NCI-H2081 treated with DMSO at 0.1 percent for 48 hours (cell line): ENCODE measurements around the gene RABGAP1.
A peak's percentile ranks its signal among the peaks of the same experiment; 100 is the strongest.

Source experiments
- DNase-seq: peaks from one replicate; lab custom pipeline; 2025; lab: John Stamatoyannopoulos, UW

Gene RABGAP1

GRCh38 chr9:123049589-123050222, 108.9 kb downstream of the RABGAP1 start:
- peak; percentile 59 for DNase-seq

GRCh38 chr9:123053046-123053445, 112.2 kb downstream of the RABGAP1 start:
- no peak for DNase-seq

- no peak for DNase-seq
These were observed 112.9 kb downstream of the RABGAP1 start for GRCh38 chr9:123053711-123054110.

- DNase-seq = no peak
These were observed 118.0 kb downstream of the RABGAP1 start for GRCh38 chr9:123058834-123059233.

GRCh38 chr9:123059472-123060220, 118.8 kb downstream of the RABGAP1 start:
- no peak for DNase-seq

- DNase-seq = no peak
These were observed 120.4 kb downstream of the RABGAP1 start for GRCh38 chr9:123061216-123061615.

GRCh38 chr9:123062351-123063176, 121.7 kb downstream of the RABGAP1 start:
- no peak for DNase-seq

GRCh38 chr9:123063177-123063598, 122.4 kb downstream of the RABGAP1 start:
- DNase-seq = no peak

- DNase-seq = no peak
These were observed 123.1 kb downstream of the RABGAP1 start for GRCh38 chr9:123063896-123064295.

- DNase-seq = no peak
These were observed 123.9 kb downstream of the RABGAP1 start for GRCh38 chr9:123064716-123065115.

- no peak for DNase-seq
These were observed 124.4 kb downstream of the RABGAP1 start for GRCh38 chr9:123065196-123065595.

GRCh38 chr9:123067136-123067535, 126.3 kb downstream of the RABGAP1 start:
- DNase-seq = no peak

GRCh38 chr9:123069010-123069481, 128.2 kb downstream of the RABGAP1 start:
- DNase-seq = no peak

GRCh38 chr9:123070198-123070597, 129.4 kb downstream of the RABGAP1 start:
- no peak for DNase-seq

GRCh38 chr9:123072407-123072995, 131.7 kb downstream of the RABGAP1 start:
- no peak for DNase-seq

- DNase-seq = no peak
These were observed 132.6 kb downstream of the RABGAP1 start for GRCh38 chr9:123073441-123073840.

GRCh38 chr9:123073991-123074422, 133.2 kb downstream of the RABGAP1 start:
- DNase-seq = no peak

- no peak for DNase-seq
These were observed 133.8 kb downstream of the RABGAP1 start for GRCh38 chr9:123074628-123075027.

- no peak for DNase-seq
These were observed 139.6 kb downstream of the RABGAP1 start for GRCh38 chr9:123080444-123080843.

GRCh38 chr9:123081824-123082223, 141.0 kb downstream of the RABGAP1 start:
- no peak for DNase-seq

GRCh38 chr9:123083680-123084079, 142.9 kb downstream of the RABGAP1 start:
- no peak for DNase-seq

GRCh38 chr9:123084256-123084655, 143.4 kb downstream of the RABGAP1 start:
- no peak for DNase-seq
